Osteoblast (primary cell): Measurements from ENCODE around the gene KIF24. TPM values are rescaled to one million over a fixed set of nuclear protein-coding genes. Genes with fewer than 3 reads are reported as not detected.
"Not testable (repeated sequence)": the region's sequence is repeated elsewhere in the genome, so short reads cannot be mapped to it uniquely, and the experiment has no call there.

ENCODE experiments used
- DNase-seq: peaks from one replicate; pipeline ENCODE4 v3.0.0; 2011; ENCODE audit warnings: low spot score, mixed read lengths; ENCODE audit not compliant: insufficient read length; ENCODE audit errors: missing footprints
- H2AFZ ChIP-seq: 2 replicates; pipeline ENCODE4 v1.6.0; 2011; ENCODE audit warnings: mild to moderate bottlenecking, low read length
- H3K27ac ChIP-seq: 2 replicates; pipeline ENCODE4 v1.5.1; 2011; ENCODE audit warnings: mild to moderate bottlenecking, low read depth, low read length, moderate library complexity
- H3K27me3 ChIP-seq: 2 replicates; pipeline ENCODE4 v1.6.0; 2012; ENCODE audit warnings: mild to moderate bottlenecking, control low read depth, inconsistent platforms, low read length, moderate library complexity; ENCODE audit not compliant: insufficient read depth
- H3K36me3 ChIP-seq: 2 replicates; pipeline ENCODE4 v1.5.1; 2011; ENCODE audit warnings: mild to moderate bottlenecking, low read length, control low read depth, moderate library complexity; ENCODE audit not compliant: insufficient read depth
- H3K4me1 ChIP-seq: 2 replicates; pipeline ENCODE4 v1.5.1; 2011; ENCODE audit warnings: mild to moderate bottlenecking, low read length, control low read depth, moderate library complexity; ENCODE audit not compliant: insufficient read depth
- H3K4me2 ChIP-seq: 2 replicates; pipeline ENCODE4 v1.6.0; 2011; ENCODE audit warnings: mild to moderate bottlenecking, low read length; ENCODE audit not compliant: insufficient read depth
- H3K4me3 ChIP-seq: fragments of 200-600 bp; sonication (generic); 3 replicates; pipeline ENCODE4 v1.5.1; 2012; ENCODE audit warnings: mild to moderate bottlenecking, low read length, inconsistent platforms; ENCODE audit not compliant: insufficient read depth
- H3K79me2 ChIP-seq: 2 replicates; pipeline ENCODE4 v1.6.0; 2012; ENCODE audit warnings: mild to moderate bottlenecking, low read length, control low read depth, inconsistent platforms; ENCODE audit not compliant: insufficient read depth
- H3K9me3 ChIP-seq: 2 replicates; pipeline ENCODE4 v1.5.1; 2011; ENCODE audit warnings: low read depth, low read length, control low read depth
- H4K20me1 ChIP-seq: 2 replicates; pipeline ENCODE4 v1.6.0; 2012; ENCODE audit warnings: mild to moderate bottlenecking, low read length, control low read depth; ENCODE audit not compliant: insufficient read depth
- total RNA-seq: library from RNA; depleted of rRNA; stranded (reverse); fragments of >200 nt; gene quantifications from 2 replicates; pipeline ENCODE4 v1.2.3, GENCODE V29; 2012
- TF ChIP-seq, protein P1 (sequence below): IDR thresholded peaks from 2 replicates; pipeline ENCODE4 v1.5.1; 2011; ENCODE audit warnings: mild to moderate bottlenecking, low read depth, low read length, moderate library complexity; ENCODE audit errors: extremely low read depth

Gene KIF24
- total RNA-seq, 1 donor, result 1.8 TPM

DNA sequence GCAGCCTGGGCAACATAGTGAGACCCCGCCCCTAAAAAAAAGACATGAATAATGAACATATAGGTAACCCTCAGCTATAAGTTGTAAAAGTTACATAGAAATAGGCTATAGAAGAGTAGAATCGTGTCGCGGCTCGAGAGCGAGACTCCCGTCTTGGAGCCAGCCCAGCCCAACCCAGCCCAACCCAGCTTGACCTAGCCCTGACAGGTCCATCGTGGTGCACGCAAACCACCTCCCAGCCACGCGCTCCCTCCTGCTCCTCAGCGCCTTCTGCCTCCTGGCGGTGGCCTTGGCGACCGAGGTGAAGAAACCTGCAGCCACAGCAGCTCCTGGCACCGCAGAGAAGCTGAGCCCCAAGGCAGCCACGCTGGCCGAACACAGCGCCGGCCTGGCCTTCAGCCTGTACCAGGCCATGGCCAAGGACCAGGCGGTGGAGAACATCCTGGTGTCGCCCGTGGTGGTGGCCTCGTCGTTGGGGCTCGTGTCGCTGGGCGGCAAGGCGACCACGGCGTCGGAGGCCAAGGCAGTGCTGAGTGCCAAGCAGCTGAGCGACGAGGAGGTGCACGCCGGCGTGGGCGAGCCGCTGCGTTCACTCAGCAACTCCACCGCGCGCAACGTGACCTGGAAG is 10.8 kb downstream of the KIF24 start:
- Histone ChIP-seq H3K27ac (no peak overlapping the region), H2AFZ (no peak overlapping the region), H3K9me3 (no peaks in the 10 kb centered on the region), H3K4me3 (no peak overlapping the region), H3K4me2 (no peak overlapping the region), H3K79me2 (peaks cover 9% of the 10 kb centered on the region), H3K27me3 (no peaks in the 10 kb centered on the region), H3K36me3 (no peaks in the 10 kb centered on the region), H4K20me1 (no peaks in the 10 kb centered on the region), H3K4me1 (peaks cover 1% of the 10 kb centered on the region)
- TF ChIP-seq, protein P1, sequence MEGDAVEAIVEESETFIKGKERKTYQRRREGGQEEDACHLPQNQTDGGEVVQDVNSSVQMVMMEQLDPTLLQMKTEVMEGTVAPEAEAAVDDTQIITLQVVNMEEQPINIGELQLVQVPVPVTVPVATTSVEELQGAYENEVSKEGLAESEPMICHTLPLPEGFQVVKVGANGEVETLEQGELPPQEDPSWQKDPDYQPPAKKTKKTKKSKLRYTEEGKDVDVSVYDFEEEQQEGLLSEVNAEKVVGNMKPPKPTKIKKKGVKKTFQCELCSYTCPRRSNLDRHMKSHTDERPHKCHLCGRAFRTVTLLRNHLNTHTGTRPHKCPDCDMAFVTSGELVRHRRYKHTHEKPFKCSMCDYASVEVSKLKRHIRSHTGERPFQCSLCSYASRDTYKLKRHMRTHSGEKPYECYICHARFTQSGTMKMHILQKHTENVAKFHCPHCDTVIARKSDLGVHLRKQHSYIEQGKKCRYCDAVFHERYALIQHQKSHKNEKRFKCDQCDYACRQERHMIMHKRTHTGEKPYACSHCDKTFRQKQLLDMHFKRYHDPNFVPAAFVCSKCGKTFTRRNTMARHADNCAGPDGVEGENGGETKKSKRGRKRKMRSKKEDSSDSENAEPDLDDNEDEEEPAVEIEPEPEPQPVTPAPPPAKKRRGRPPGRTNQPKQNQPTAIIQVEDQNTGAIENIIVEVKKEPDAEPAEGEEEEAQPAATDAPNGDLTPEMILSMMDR, result no peak
- no peak for DNase-seq

- Histone ChIP-seq H3K36me3 (no peaks in the 10 kb centered on the region), H3K4me1 (no peaks in the 10 kb centered on the region), H3K4me3 (no peak overlapping the region), H3K4me2 (no peak overlapping the region), H2AFZ (peak overlapping the region; percentile 31), H4K20me1 (no peaks in the 10 kb centered on the region), H3K79me2 (peaks cover 8% of the 10 kb centered on the region), H3K27ac (no peak overlapping the region), H3K27me3 (no peaks in the 10 kb centered on the region), H3K9me3 (no peaks in the 10 kb centered on the region)
- DNase-seq, result no peak
- TF ChIP-seq, protein P1, result no peak
Measured at GRCh38 chr9:34317436-34317835, 11.6 kb downstream of the KIF24 start.

GRCh38 chr9:34311499-34312185 is 17.4 kb downstream of the KIF24 start:
- Histone ChIP-seq H3K4me3 (no peak overlapping the region), H3K27me3 (no peaks in the 10 kb centered on the region), H3K36me3 (no peaks in the 10 kb centered on the region), H3K79me2 (no peaks in the 10 kb centered on the region), H2AFZ (peak overlapping the region; percentile 67), H3K9me3 (no peaks in the 10 kb centered on the region), H3K27ac (no peak overlapping the region), H3K4me2 (no peak overlapping the region), H3K4me1 (no peaks in the 10 kb centered on the region), H4K20me1 (no peaks in the 10 kb centered on the region)
- no peak for DNase-seq
- TF ChIP-seq, protein P1, result no peak

- Histone ChIP-seq H3K79me2 (no peaks in the 10 kb centered on the region), H3K4me1 (no peaks in the 10 kb centered on the region), H4K20me1 (no peaks in the 10 kb centered on the region), H3K27ac (no peak overlapping the region), H2AFZ (peak overlapping the region; percentile 9), H3K27me3 (no peaks in the 10 kb centered on the region), H3K36me3 (no peaks in the 10 kb centered on the region), H3K9me3 (no peaks in the 10 kb centered on the region), H3K4me3 (no peak overlapping the region), H3K4me2 (no peak overlapping the region)
- TF ChIP-seq, protein P1, result no peak
- no peak for DNase-seq
Measured at GRCh38 chr9:34310215-34310614, 18.9 kb downstream of the KIF24 start.

DNA sequence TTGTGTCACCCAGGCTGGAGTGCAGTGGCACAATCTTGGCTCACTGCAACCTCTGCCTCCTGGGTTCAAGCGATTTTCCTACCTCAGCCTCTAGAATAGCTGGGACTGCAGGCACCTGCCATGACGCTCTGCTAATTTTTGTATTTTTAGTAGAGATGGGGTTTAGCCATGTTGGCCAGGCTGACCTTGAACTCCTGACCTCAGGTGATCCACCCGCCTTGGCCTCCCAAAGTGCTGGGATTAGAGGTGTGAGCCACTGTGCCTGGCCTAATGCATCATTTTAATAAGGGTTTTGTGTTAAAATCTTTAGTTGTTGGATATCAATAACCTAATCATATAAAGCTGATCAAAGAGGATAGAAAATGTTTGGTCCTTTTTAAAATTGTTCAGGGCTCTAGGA is 20.8 kb downstream of the KIF24 start:
- DNase-seq, H4K20me1 ChIP-seq, H3K4me3 ChIP-seq, H2AFZ ChIP-seq, H3K4me2 ChIP-seq, H3K9me3 ChIP-seq, H3K79me2 ChIP-seq, H3K27ac ChIP-seq, H3K36me3 ChIP-seq, H3K27me3 ChIP-seq, H3K4me1 ChIP-seq: not testable (repeated sequence)

DNA sequence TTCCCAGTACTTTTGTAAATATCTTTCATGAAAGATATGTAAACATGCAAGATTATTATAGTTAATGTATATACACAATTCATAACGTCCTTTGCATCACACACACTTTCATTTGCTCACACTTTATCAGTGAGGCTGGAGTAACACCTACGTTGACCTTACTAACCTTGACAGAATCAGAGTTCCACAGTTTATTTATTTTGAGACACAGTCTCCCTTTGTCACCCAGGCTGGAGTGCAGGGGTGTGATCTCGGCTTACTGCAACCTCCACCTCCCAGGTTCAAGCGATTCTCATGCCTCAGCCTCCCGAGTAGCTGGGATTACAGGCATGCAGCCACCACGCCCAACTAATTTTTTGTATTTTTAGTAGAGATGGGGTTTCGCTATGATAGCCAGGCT is 28.0 kb downstream of the KIF24 start:
- H4K20me1 ChIP-seq, H3K27ac ChIP-seq, H3K79me2 ChIP-seq, H3K4me3 ChIP-seq, H3K36me3 ChIP-seq, H3K4me2 ChIP-seq, H3K4me1 ChIP-seq, H3K9me3 ChIP-seq, H3K27me3 ChIP-seq, DNase-seq, H2AFZ ChIP-seq: not testable (repeated sequence)
